ENCODE results near the gene EOLA1. TPM values are rescaled to one million over a fixed set of nuclear protein-coding genes. Genes with fewer than 3 reads are reported as not detected.

The EOLA1 gene
- total and polyA plus RNA-seq, 8 donors = 16.0 to 25.0 (median 18.7) TPM

- TF ChIP-seq CTCF (IDR thresholded peaks at IDR 0.05) = no peak
- no peaks in the 10 kb centered on the region for H3K4me1 ChIP-seq
- H3K27ac ChIP-seq = no peak overlapping the region
- DNase-seq (no peak), ATAC-seq (no peak)
- H3K4me3 ChIP-seq = no peak overlapping the region
- H3K9me3 ChIP-seq = no peaks in the 10 kb centered on the region
- H3K27me3 ChIP-seq = no peaks in the 10 kb centered on the region
- intact Hi-C loops (cut with DNase I) = no loop called here
- no peaks in the 10 kb centered on the region for H3K36me3 ChIP-seq
Observed at GRCh38 chrX:149563359-149563758, 22.5 kb downstream of the EOLA1 start.

DNA sequence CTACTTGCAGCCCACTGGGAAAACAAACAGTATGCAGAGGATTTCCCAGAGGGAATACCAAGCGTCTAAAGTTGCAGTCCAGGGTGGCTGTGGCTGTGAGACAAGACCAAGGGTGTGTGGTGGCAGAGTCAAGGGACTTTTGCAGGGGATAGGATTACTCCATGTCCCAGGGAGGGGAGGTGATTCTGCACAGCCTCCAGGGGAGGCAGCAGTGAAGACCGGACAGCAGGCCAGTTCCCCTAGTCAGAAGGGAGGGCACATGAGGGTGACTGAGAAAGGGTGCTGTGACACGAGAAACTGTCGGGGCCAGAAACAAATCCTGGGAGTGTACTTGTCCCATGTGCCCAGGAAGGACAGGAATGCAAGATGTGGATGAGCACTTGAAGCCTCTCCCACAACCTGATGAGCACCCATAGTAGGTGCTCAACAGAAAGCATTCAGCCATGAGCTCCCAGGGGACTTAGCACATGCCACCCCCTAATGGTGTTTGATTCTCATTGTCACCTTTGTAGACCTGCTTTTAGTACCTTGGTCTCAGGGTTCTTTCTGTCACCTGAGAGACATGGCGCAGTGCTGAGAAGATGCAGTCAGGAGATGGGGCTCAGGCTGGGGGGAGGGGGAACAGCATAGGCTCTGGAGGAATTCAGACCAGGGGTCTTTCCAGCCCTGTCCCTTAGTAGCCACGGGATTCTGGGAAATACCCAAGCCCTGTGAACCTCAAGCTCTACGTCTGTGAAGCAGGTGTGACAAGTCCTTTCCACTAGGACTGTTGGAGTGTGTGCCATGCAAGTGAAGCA, 27.0 kb downstream of the EOLA1 start:
- Histone ChIP-seq H3K27ac (no peak overlapping the region), H3K36me3 (no peaks in the 10 kb centered on the region), H3K4me1 (no peaks in the 10 kb centered on the region), H3K27me3 (no peaks in the 10 kb centered on the region), H3K4me3 (no peak overlapping the region), H3K9me3 (no peaks in the 10 kb centered on the region)
- DNase-seq = no peak
- ATAC-seq = no peak
- intact Hi-C loops (cut with DNase I) = no loop called here
- TF ChIP-seq CTCF (IDR thresholded peaks at IDR 0.05) = no peak

DNA sequence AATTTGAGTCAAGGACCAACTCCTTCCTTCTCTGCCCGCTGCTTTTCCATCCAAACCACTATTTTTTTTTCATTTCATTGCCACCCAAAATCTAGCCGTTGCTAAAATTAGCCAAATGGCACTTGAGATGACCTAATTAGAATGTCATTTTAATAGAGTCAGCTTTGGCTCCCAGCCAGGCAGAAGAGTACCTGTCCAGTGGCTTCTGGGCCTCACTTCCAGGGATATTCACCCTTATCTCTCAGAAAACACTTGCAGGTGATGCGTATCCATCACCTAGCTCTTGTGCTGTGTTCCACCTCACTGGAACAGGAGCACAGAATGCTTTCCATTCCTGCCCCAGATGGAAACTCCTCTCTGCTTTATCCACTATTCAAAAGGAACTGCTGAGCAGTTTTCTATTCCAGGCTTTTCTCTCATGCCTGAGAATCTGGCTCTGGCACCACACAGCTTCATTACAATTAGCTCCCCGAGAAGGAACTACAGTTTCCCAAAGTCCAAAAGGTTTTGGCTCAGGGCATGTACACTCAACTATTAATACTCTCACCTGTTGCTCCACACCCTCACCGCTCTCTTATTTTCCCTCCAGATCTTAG, 28.0 kb downstream of the EOLA1 start:
- ATAC-seq (no peak), DNase-seq (no peak)
- Histone ChIP-seq H3K9me3 (no peaks in the 10 kb centered on the region), H3K36me3 (no peaks in the 10 kb centered on the region), H3K27ac (no peak overlapping the region), H3K4me1 (no peaks in the 10 kb centered on the region), H3K4me3 (no peak overlapping the region), H3K27me3 (no peaks in the 10 kb centered on the region)
- intact Hi-C loops (cut with DNase I) = no loop called here
- TF ChIP-seq CTCF (IDR thresholded peaks at IDR 0.05) = no peak

- H3K9me3 ChIP-seq = no peaks in the 10 kb centered on the region
- H3K36me3 ChIP-seq = no peaks in the 10 kb centered on the region
- H3K4me3 ChIP-seq = no peak overlapping the region
- intact Hi-C loops (cut with DNase I) = no loop called here
- H3K27ac ChIP-seq = no peak overlapping the region
- DNase-seq = no peak
- H3K27me3 ChIP-seq = no peaks in the 10 kb centered on the region
- ATAC-seq = no peak
- TF ChIP-seq CTCF (IDR thresholded peaks at IDR 0.05) = no peak
- H3K4me1 ChIP-seq = no peaks in the 10 kb centered on the region
Observed at GRCh38 chrX:149569770-149570169, 29.0 kb downstream of the EOLA1 start.

GRCh38 chrX:149570668-149571067, 29.9 kb downstream of the EOLA1 start:
- DNase-seq (no peak), ATAC-seq (no peak)
- Histone ChIP-seq H3K4me3 (no peak overlapping the region), H3K9me3 (no peaks in the 10 kb centered on the region), H3K36me3 (no peaks in the 10 kb centered on the region), H3K27me3 (no peaks in the 10 kb centered on the region), H3K4me1 (no peaks in the 10 kb centered on the region), H3K27ac (no peak overlapping the region)
- intact Hi-C loops (cut with DNase I) = no loop called here
- no peak for TF ChIP-seq CTCF (IDR thresholded peaks at IDR 0.05)
